COR-L47 (cell line): ENCODE measurements around the gene SMAD6.
A peak's percentile ranks its signal among the peaks of the same experiment; 100 is the strongest.
"Not testable (repeated sequence)": the region's sequence is repeated elsewhere in the genome, so short reads cannot be mapped to it uniquely, and the experiment has no call there.

Experiments used
- DNase-seq: peaks from one replicate; lab custom pipeline; 2025; lab: John Stamatoyannopoulos, UW

The SMAD6 gene

GRCh38 chr15:66675446-66675845 lies 26.6 kb upstream of the SMAD6 start:
- DNase-seq: no peak

GRCh38 chr15:66677336-66677735 lies 24.7 kb upstream of the SMAD6 start:
- DNase-seq: no peak

GRCh38 chr15:66679061-66679656 lies 22.9 kb upstream of the SMAD6 start:
- no peak for DNase-seq

- DNase-seq: no peak
Measured at GRCh38 chr15:66679657-66680108, 22.4 kb upstream of the SMAD6 start.

- no peak for DNase-seq
Measured at GRCh38 chr15:66680502-66680901, 21.5 kb upstream of the SMAD6 start.

- no peak for DNase-seq
Measured at GRCh38 chr15:66681395-66681794, 20.6 kb upstream of the SMAD6 start.

GRCh38 chr15:66682246-66682645 lies 19.8 kb upstream of the SMAD6 start:
- DNase-seq: no peak

- no peak for DNase-seq
Measured at GRCh38 chr15:66682865-66683264, 19.2 kb upstream of the SMAD6 start.

GRCh38 chr15:66684136-66684681 lies 17.8 kb upstream of the SMAD6 start:
- DNase-seq: no peak

- no peak for DNase-seq
Measured at GRCh38 chr15:66685638-66686150, 16.3 kb upstream of the SMAD6 start.

- DNase-seq: not testable (repeated sequence)
Measured at GRCh38 chr15:66690912-66691311, 11.1 kb upstream of the SMAD6 start.

GRCh38 chr15:66691727-66692126 lies 10.3 kb upstream of the SMAD6 start:
- no peak for DNase-seq

GRCh38 chr15:66692391-66692790 lies 9.6 kb upstream of the SMAD6 start:
- DNase-seq: no peak

- DNase-seq: no peak
Measured at GRCh38 chr15:66692808-66693596, 9.0 kb upstream of the SMAD6 start.

- DNase-seq: no peak
Measured at GRCh38 chr15:66696770-66697169, 5.3 kb upstream of the SMAD6 start.

- peak; percentile 59 for DNase-seq
Measured at GRCh38 chr15:66698318-66698961, 3.6 kb upstream of the SMAD6 start.

- no peak for DNase-seq
Measured at GRCh38 chr15:66698971-66699370, 3.1 kb upstream of the SMAD6 start.

- no peak for DNase-seq
Measured at GRCh38 chr15:66700412-66700801, 1.6 kb upstream of the SMAD6 start.

- DNase-seq: peak; percentile 93
Measured at GRCh38 chr15:66700802-66701421, 1.1 kb upstream of the SMAD6 start.

- DNase-seq: peak; percentile 62
Measured at GRCh38 chr15:66701422-66702034, 508 bp upstream of the SMAD6 start.

GRCh38 chr15:66702787-66703539 lies 927 bp downstream of the SMAD6 start:
- DNase-seq: no peak
